Neural progenitor cell (in vitro differentiated cells): ENCODE results near the gene MOCOS.

ENCODE experiments used
- CTCF ChIP-seq: fragments of 200-600 bp; sonication (generic); IDR thresholded peaks from 2 replicates; pipeline ENCODE4 v1.5.1; 2017; ENCODE audit warnings: antibody characterized with exemption, mild to moderate bottlenecking
- EZH2 ChIP-seq: fragments of 200-600 bp; sonication (generic); IDR thresholded peaks from 2 replicates; pipeline ENCODE4 v1.6.1; 2017; ENCODE audit warnings: antibody characterized with exemption, mild to moderate bottlenecking, moderate library complexity
- EZH2phosphoT487 ChIP-seq: fragments of 200-600 bp; sonication (generic); IDR thresholded peaks from 2 replicates; pipeline ENCODE4 v1.6.1; 2017; ENCODE audit warnings: antibody characterized with exemption

GRCh38 chr18:36187826-36188721 lies 777 bp downstream of the MOCOS start:
- TF ChIP-seq CTCF (no peak), EZH2 (peak; percentile 29), EZH2phosphoT487 (peak; percentile 11)
